Endothelial cell of umbilical vein (primary cell): ENCODE results near the gene WRAP73.

Source experiments
- EZH2 ChIP-seq: IDR thresholded peaks from 2 replicates; pipeline ENCODE4 v1.6.1; 2012; ENCODE audit warnings: borderline replicate concordance, low read depth, mild to moderate bottlenecking, moderate library complexity, low read length, inconsistent platforms; ENCODE audit not compliant: severe bottlenecking
- MAX ChIP-seq: IDR thresholded peaks from 2 replicates; pipeline ENCODE4 v1.6.1; 2011; ENCODE audit not compliant: insufficient read depth, insufficient read length
- POLR2A ChIP-seq: IDR thresholded peaks from 2 replicates; pipeline ENCODE4 v1.6.1; 2012; ENCODE audit warnings: low read depth, mild to moderate bottlenecking, control low read depth, low read length
- POLR2AphosphoS5 ChIP-seq: IDR thresholded peaks from 2 replicates; pipeline ENCODE4 v1.6.1; 2012; ENCODE audit warnings: low read depth, mild to moderate bottlenecking, control low read depth, low read length, moderate library complexity; ENCODE audit not compliant: insufficient read depth
- TF ChIP-seq, protein P1 (sequence below), 2 donors: IDR thresholded peaks; 1 replicate in 1 of 2; 2 replicates in 1 of 2; pipeline ENCODE4 v1.5.1; 2011; ENCODE audit warnings: low read length in 2 of 2, mild to moderate bottlenecking in 2 of 2, moderate library complexity in 2 of 2, control low read depth in 1 of 2, inconsistent platforms in 1 of 2, low read depth in 1 of 2; ENCODE audit not compliant: insufficient read depth in 1 of 2; ENCODE audit errors: extremely low read depth in 1 of 2

DNA sequence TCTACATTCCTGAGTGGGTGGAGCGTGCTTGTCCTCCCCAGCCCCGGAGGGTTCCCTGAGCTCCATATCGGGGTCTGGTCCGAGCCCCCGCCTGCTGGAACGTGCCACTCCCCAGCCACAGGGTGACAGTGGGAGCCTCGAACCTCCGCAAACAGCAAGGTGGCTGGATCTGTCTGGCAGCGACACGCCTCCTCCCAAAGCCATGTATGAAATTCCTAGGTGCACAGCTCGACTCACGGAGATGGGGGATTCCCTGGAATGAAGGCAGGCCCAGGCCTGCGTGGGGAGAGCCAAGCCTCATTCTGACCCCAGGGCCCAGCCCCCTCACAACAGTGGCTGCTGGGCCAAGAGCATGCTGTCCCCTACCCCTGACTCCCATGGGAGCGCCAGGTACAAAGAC, 35.3 kb upstream of the WRAP73 start:
- TF ChIP-seq POLR2A = no peak
- TF ChIP-seq, protein P1, sequence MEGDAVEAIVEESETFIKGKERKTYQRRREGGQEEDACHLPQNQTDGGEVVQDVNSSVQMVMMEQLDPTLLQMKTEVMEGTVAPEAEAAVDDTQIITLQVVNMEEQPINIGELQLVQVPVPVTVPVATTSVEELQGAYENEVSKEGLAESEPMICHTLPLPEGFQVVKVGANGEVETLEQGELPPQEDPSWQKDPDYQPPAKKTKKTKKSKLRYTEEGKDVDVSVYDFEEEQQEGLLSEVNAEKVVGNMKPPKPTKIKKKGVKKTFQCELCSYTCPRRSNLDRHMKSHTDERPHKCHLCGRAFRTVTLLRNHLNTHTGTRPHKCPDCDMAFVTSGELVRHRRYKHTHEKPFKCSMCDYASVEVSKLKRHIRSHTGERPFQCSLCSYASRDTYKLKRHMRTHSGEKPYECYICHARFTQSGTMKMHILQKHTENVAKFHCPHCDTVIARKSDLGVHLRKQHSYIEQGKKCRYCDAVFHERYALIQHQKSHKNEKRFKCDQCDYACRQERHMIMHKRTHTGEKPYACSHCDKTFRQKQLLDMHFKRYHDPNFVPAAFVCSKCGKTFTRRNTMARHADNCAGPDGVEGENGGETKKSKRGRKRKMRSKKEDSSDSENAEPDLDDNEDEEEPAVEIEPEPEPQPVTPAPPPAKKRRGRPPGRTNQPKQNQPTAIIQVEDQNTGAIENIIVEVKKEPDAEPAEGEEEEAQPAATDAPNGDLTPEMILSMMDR (IDR thresholded peaks at IDR 0.05; ENCODE audit: extremely low read depth in 1 of 2, insufficient read depth in 1 of 2, low read depth in 1 of 2, low read length in 2 of 2) = no peak
- TF ChIP-seq POLR2AphosphoS5 = no peak
- no peak for TF ChIP-seq EZH2
- no peak for TF ChIP-seq MAX
